GM12878 (cell line): ENCODE measurements around the gene PLAAT3. TPM values are rescaled to one million over a fixed set of nuclear protein-coding genes. Genes with fewer than 3 reads are reported as not detected.

ENCODE experiments used
- ATF7 ChIP-seq: fragments of 450-650 bp; IDR thresholded peaks from 2 replicates; pipeline ENCODE4 v1.6.1; 2016; ENCODE audit warnings: low read depth, mild to moderate bottlenecking
- BMI1 ChIP-seq: fragments of 450-650 bp; IDR thresholded peaks from 2 replicates; pipeline ENCODE4 v1.6.1; 2016; ENCODE audit warnings: mild to moderate bottlenecking, moderate library complexity, borderline replicate concordance
- CHD2 ChIP-seq: IDR thresholded peaks from 2 replicates; pipeline ENCODE4 v1.6.1; 2011; ENCODE audit warnings: low read depth, low read length, improper control_type of control experiment, borderline replicate concordance
- CREB1 ChIP-seq: IDR thresholded peaks from 2 replicates; pipeline ENCODE4 v1.6.1; 2012; ENCODE audit warnings: low read depth, mild to moderate bottlenecking, inconsistent platforms
- EED ChIP-seq: sonication (generic); IDR thresholded peaks from 2 replicates; pipeline ENCODE4 v1.6.1; 2016; ENCODE audit warnings: antibody characterized with exemption, low read depth
- FOXK2 ChIP-seq: fragments of 450-650 bp; IDR thresholded peaks from 2 replicates; pipeline ENCODE4 v1.6.1; 2017; ENCODE audit warnings: mild to moderate bottlenecking, moderate library complexity
- GABPA ChIP-seq: IDR thresholded peaks from 2 replicates; pipeline ENCODE4 v1.6.1; 2014; ENCODE audit warnings: antibody characterized with exemption, low read depth, mild to moderate bottlenecking, inconsistent platforms
- MEF2B ChIP-seq: fragments of 450-650 bp; IDR thresholded peaks from 2 replicates; pipeline ENCODE4 v1.6.1; 2018; ENCODE audit warnings: mild to moderate bottlenecking, moderate library complexity; ENCODE audit not compliant: partially characterized antibody, poor library complexity, severe bottlenecking
- NFYB ChIP-seq: IDR thresholded peaks from 2 replicates; pipeline ENCODE4 v1.6.1; 2011; ENCODE audit warnings: low read depth, mild to moderate bottlenecking, low read length, improper control_type of control experiment, moderate library complexity; ENCODE audit not compliant: insufficient read depth
- NKRF ChIP-seq: fragments of 450-650 bp; conservative IDR thresholded peaks from 2 replicates; pipeline ENCODE4 v1.6.1; 2017; ENCODE audit warnings: mild to moderate bottlenecking, moderate library complexity
- PAX8 ChIP-seq: fragments of 450-650 bp; IDR thresholded peaks from 2 replicates; pipeline ENCODE4 v1.6.1; 2017; ENCODE audit warnings: mild to moderate bottlenecking, moderate library complexity
- YBX1 ChIP-seq: fragments of 450-650 bp; IDR thresholded peaks from 2 replicates; pipeline ENCODE4 v1.6.1; 2016; ENCODE audit warnings: antibody characterized with exemption
- ZNF217 ChIP-seq: fragments of 450-650 bp; IDR thresholded peaks from 2 replicates; pipeline ENCODE4 v1.6.1; 2017; ENCODE audit warnings: antibody characterized with exemption, mild to moderate bottlenecking
- ZNF622 ChIP-seq: fragments of 450-650 bp; IDR thresholded peaks from 2 replicates; pipeline ENCODE4 v1.6.1; 2017; ENCODE audit warnings: mild to moderate bottlenecking, inconsistent platforms
- ZNF687 ChIP-seq: fragments of 450-650 bp; IDR thresholded peaks from 2 replicates; pipeline ENCODE4 v1.6.1; 2017; ENCODE audit warnings: mild to moderate bottlenecking, moderate library complexity
- polyA plus RNA-seq, 11 experiments: library from polyadenylated mRNA; depleted of rRNA in 4 of 11; unstranded in 6 of 11; stranded (reverse) in 5 of 11; fragments of >200 nt; fragmentation: Nextera tagmentation in 4 of 11; fragmentation: Illumina TruSeq in 1 of 11; extraction: Ambion mirVana in 4 of 11; extraction: Trizol in 1 of 11; gene quantifications; 1 replicate in 1 of 11; 2 replicates in 10 of 11; pipeline versions ENCODE4 v1.2.1 to v1.2.3, GENCODE V29; 2011 to 2016; ENCODE audit warnings: inconsistent platforms in 2 of 11, missing spikeins in 2 of 11, low read depth in 1 of 11
- total RNA-seq, 4 experiments: library from RNA; depleted of rRNA in 3 of 4; stranded (reverse); fragments of >200 nt in 3 of 4; fragmentation: Illumina TruSeq in 1 of 4; extraction: Trizol in 1 of 4; gene quantifications; 2 replicates each; pipeline versions ENCODE4 v1.2.1 to v1.2.3, GENCODE V29; 2013 to 2021
- TF ChIP-seq, protein P1 (sequence below): fragments of 450-650 bp; IDR thresholded peaks from 2 replicates; pipeline ENCODE4 v1.6.1; 2017; ENCODE audit warnings: antibody characterized with exemption, mild to moderate bottlenecking, moderate library complexity
- TF ChIP-seq, protein P2 (sequence below): fragments of 450-650 bp; formaldehyde crosslinking; IDR thresholded peaks from 2 replicates; pipeline ENCODE4 v1.4.0; 2022; ENCODE audit warnings: mild to moderate bottlenecking, moderate library complexity

Gene PLAAT3
- total and polyA plus RNA-seq, 10 of the 15 experiments (the other 5 are each of a cell fraction or from before 2014, with no cell fraction given) = 4.8 to 37.0 (median 14.8) TPM

GRCh38 chr11:63567044-63567840 lies 47.0 kb downstream of the PLAAT3 start (continued):
- TF ChIP-seq MEF2B (peak; percentile 84), GABPA (no peak), ZNF622 (no peak), ZNF217 (no peak), EED (peak; percentile 45; the same call in 1 of the 2 replicates), CHD2 (peak; percentile 57; the same call in 1 of the 2 replicates), ZNF687 (no peak), ATF7 (peak; percentile 94), PAX8 (peak; percentile 88), NFYB (no peak), YBX1 (no peak), FOXK2 (peak; percentile 91), BMI1 (peak; percentile 91), NKRF (0 out of 2 replicates have a peak, but pooled peaks have one; percentile 30), CREB1 (no peak)
- TF ChIP-seq, protein P1, sequence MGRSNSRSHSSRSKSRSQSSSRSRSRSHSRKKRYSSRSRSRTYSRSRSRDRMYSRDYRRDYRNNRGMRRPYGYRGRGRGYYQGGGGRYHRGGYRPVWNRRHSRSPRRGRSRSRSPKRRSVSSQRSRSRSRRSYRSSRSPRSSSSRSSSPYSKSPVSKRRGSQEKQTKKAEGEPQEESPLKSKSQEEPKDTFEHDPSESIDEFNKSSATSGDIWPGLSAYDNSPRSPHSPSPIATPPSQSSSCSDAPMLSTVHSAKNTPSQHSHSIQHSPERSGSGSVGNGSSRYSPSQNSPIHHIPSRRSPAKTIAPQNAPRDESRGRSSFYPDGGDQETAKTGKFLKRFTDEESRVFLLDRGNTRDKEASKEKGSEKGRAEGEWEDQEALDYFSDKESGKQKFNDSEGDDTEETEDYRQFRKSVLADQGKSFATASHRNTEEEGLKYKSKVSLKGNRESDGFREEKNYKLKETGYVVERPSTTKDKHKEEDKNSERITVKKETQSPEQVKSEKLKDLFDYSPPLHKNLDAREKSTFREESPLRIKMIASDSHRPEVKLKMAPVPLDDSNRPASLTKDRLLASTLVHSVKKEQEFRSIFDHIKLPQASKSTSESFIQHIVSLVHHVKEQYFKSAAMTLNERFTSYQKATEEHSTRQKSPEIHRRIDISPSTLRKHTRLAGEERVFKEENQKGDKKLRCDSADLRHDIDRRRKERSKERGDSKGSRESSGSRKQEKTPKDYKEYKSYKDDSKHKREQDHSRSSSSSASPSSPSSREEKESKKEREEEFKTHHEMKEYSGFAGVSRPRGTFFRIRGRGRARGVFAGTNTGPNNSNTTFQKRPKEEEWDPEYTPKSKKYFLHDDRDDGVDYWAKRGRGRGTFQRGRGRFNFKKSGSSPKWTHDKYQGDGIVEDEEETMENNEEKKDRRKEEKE = no peak
- TF ChIP-seq, protein P2, sequence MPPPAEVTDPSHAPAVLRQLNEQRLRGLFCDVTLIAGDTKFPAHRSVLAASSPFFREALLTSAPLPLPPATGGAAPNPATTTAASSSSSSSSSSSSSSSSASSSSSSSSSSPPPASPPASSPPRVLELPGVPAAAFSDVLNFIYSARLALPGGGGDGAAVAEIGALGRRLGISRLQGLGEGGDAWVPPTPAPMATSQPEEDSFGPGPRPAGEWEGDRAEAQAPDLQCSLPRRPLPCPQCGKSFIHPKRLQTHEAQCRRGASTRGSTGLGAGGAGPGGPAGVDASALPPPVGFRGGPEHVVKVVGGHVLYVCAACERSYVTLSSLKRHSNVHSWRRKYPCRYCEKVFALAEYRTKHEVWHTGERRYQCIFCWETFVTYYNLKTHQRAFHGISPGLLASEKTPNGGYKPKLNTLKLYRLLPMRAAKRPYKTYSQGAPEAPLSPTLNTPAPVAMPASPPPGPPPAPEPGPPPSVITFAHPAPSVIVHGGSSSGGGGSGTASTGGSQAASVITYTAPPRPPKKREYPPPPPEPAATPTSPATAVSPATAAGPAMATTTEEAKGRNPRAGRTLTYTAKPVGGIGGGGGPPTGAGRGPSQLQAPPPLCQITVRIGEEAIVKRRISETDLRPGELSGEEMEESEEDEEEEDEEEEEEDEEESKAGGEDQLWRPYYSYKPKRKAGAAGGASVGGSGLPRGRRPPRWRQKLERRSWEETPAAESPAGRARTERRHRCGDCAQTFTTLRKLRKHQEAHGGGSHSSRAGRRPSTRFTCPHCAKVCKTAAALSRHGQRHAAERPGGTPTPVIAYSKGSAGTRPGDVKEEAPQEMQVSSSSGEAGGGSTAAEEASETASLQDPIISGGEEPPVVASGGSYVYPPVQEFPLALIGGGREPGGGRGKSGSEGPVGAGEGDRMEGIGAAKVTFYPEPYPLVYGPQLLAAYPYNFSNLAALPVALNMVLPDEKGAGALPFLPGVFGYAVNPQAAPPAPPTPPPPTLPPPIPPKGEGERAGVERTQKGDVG (CRISPR knock-in tag) = no peak
